WERI-Rb-1 (cell line): Measurements from ENCODE around the gene ZNF385C.
"Not testable (repeated sequence)": the region's sequence is repeated elsewhere in the genome, so short reads cannot be mapped to it uniquely, and the experiment has no call there.

Experiments
- DNase-seq: peaks from one replicate; pipeline ENCODE4 v3.0.0-alpha.2; 2020
- H3K27ac ChIP-seq: fragments of 250-450 bp; sonication (Bioruptor Pico); 2 replicates; pipeline ENCODE4 v1.5.1; 2020; ENCODE audit warnings: mild to moderate bottlenecking, moderate library complexity
- H3K27me3 ChIP-seq: fragments of 250-450 bp; sonication (Bioruptor Pico); 2 replicates; pipeline ENCODE4 v1.5.1; 2021; ENCODE audit warnings: mild to moderate bottlenecking, low read depth, moderate library complexity; ENCODE audit not compliant: insufficient read depth, severe bottlenecking
- H3K36me3 ChIP-seq: fragments of 250-450 bp; sonication (Bioruptor Pico); 2 replicates; pipeline ENCODE4 v1.5.1; 2020; ENCODE audit warnings: mild to moderate bottlenecking, moderate library complexity
- H3K4me3 ChIP-seq: 2 replicates; pipeline ENCODE4 v1.5.1; 2011; ENCODE audit warnings: low read depth, mild to moderate bottlenecking, control low read depth, low read length
- H3K9me3 ChIP-seq: fragments of 250-450 bp; sonication (Bioruptor Pico); 2 replicates; pipeline ENCODE4 v1.5.1; 2021; ENCODE audit warnings: mild to moderate bottlenecking, moderate library complexity; ENCODE audit not compliant: severe bottlenecking
- CTCF ChIP-seq: IDR thresholded peaks from 2 replicates; pipeline ENCODE4 v1.5.1; 2011; ENCODE audit warnings: low read depth, mild to moderate bottlenecking, control low read depth, inconsistent platforms, low read length

The ZNF385C gene

GRCh38 chr17:42017866-42018200, 80.4 kb downstream of the ZNF385C start:
- H3K4me3 ChIP-seq: peak overlapping the region; percentile 95
- H3K9me3 ChIP-seq: no peaks in the 10 kb centered on the region
- H3K27me3 ChIP-seq: no peaks in the 10 kb centered on the region
- H3K27ac ChIP-seq: peak overlapping the region; percentile 99
- no peak for DNase-seq
- peaks cover 39% of the 10 kb centered on the region for H3K36me3 ChIP-seq
- TF ChIP-seq CTCF: no peak

GRCh38 chr17:42016941-42017865, 81.1 kb downstream of the ZNF385C start, which contains the start of gene DNAJC7:
TSS of gene DNAJC7 (minus strand) at chr17:42017439. CDS start at chr17:42017416, 23 bp downstream.
- DNase-seq: peak; percentile 97
- H3K9me3 ChIP-seq: no peaks in the 10 kb centered on the region
- H3K27me3 ChIP-seq: no peaks in the 10 kb centered on the region
- peaks cover 33% of the 10 kb centered on the region for H3K36me3 ChIP-seq
- H3K27ac ChIP-seq: peak within 1 kb of the TSS; percentile 99
- TF ChIP-seq CTCF: no peak
- peak within 1 kb of the TSS; percentile 95 for H3K4me3 ChIP-seq

- peak overlapping the region; percentile 95 for H3K4me3 ChIP-seq
Measured at GRCh38 chr17:42016411-42016831, 81.9 kb downstream of the ZNF385C start.

GRCh38 chr17:42013740-42014139, 84.5 kb downstream of the ZNF385C start:
- H3K27ac ChIP-seq: not testable (repeated sequence)

More at GRCh38 chr17:42016411-42016831, 81.9 kb downstream of the ZNF385C start:
- Histone ChIP-seq H3K9me3 (no peaks in the 10 kb centered on the region), H3K27ac (peak overlapping the region; percentile 99), H3K36me3 (peaks cover 25% of the 10 kb centered on the region), H3K27me3 (no peaks in the 10 kb centered on the region)
- no peak for TF ChIP-seq CTCF
- no peak for DNase-seq

GRCh38 chr17:42012363-42012762, 85.9 kb downstream of the ZNF385C start:
- not testable (repeated sequence) for DNase-seq, H3K27me3 ChIP-seq, H3K4me3 ChIP-seq, H3K27ac ChIP-seq, H3K9me3 ChIP-seq
- peaks cover 40% of the 10 kb centered on the region for H3K36me3 ChIP-seq

More at GRCh38 chr17:42013740-42014139, 84.5 kb downstream of the ZNF385C start:
- DNase-seq, H3K4me3 ChIP-seq, H3K27me3 ChIP-seq, H3K9me3 ChIP-seq: not testable (repeated sequence)
- H3K36me3 ChIP-seq: peaks cover 38% of the 10 kb centered on the region

- no peak for DNase-seq
- Histone ChIP-seq H3K4me3 (no peak overlapping the region), H3K36me3 (peaks cover 32% of the 10 kb centered on the region), H3K27me3 (no peaks in the 10 kb centered on the region), H3K9me3 (no peaks in the 10 kb centered on the region), H3K27ac (no peak overlapping the region)
- no peak for TF ChIP-seq CTCF
Measured at GRCh38 chr17:42010898-42011516, 87.3 kb downstream of the ZNF385C start.

GRCh38 chr17:42010266-42010680, 88.0 kb downstream of the ZNF385C start:
- not testable (repeated sequence) for H3K9me3 ChIP-seq, DNase-seq, H3K27ac ChIP-seq, H3K4me3 ChIP-seq, H3K27me3 ChIP-seq
- peaks cover 33% of the 10 kb centered on the region for H3K36me3 ChIP-seq
